SK-N-DZ (cell line): ENCODE data around the gene SLC35B1.
A peak's percentile ranks its signal among the peaks of the same experiment; 100 is the strongest.

Experiments
- DNase-seq: peaks from one replicate; pipeline ENCODE4 v3.0.0-alpha.2; 2015; ENCODE audit warnings: low spot score

The SLC35B1 gene

GRCh38 chr17:49700960-49701359, 6.8 kb downstream of the SLC35B1 start:
- DNase-seq = no peak

- DNase-seq = no peak
These were observed 7.7 kb downstream of the SLC35B1 start for GRCh38 chr17:49699966-49700575.

GRCh38 chr17:49698005-49698404, 9.8 kb downstream of the SLC35B1 start:
- no peak for DNase-seq

- DNase-seq = no peak
These were observed 11.5 kb downstream of the SLC35B1 start for GRCh38 chr17:49696233-49696761.

GRCh38 chr17:49695698-49696232, 12.0 kb downstream of the SLC35B1 start:
- no peak for DNase-seq

GRCh38 chr17:49694847-49695697, 12.7 kb downstream of the SLC35B1 start:
- DNase-seq = peak; percentile 47

- DNase-seq = no peak
These were observed 15.0 kb downstream of the SLC35B1 start for GRCh38 chr17:49692751-49693150.

GRCh38 chr17:49691677-49692191, 16.0 kb downstream of the SLC35B1 start:
- no peak for DNase-seq

GRCh38 chr17:49691086-49691676, 16.6 kb downstream of the SLC35B1 start:
- no peak for DNase-seq

GRCh38 chr17:49690256-49690655, 17.5 kb downstream of the SLC35B1 start:
- DNase-seq = no peak

GRCh38 chr17:49688848-49689247, 18.9 kb downstream of the SLC35B1 start:
- DNase-seq = no peak

GRCh38 chr17:49687878-49688491, 19.8 kb downstream of the SLC35B1 start:
- no peak for DNase-seq

- no peak for DNase-seq
These were observed 26.4 kb downstream of the SLC35B1 start for GRCh38 chr17:49681106-49681979.

- DNase-seq = no peak
These were observed 27.4 kb downstream of the SLC35B1 start for GRCh38 chr17:49680314-49680713.

- DNase-seq = peak; percentile 99
These were observed 29.6 kb downstream of the SLC35B1 start, which contains the start of gene SPOP for GRCh38 chr17:49677933-49678847. TSS of gene SPOP (minus strand) at chr17:49678097. CDS start at chr17:49622810, 55,287 bp downstream.

- peak; percentile 95 for DNase-seq
These were observed 30.4 kb downstream of the SLC35B1 start for GRCh38 chr17:49677134-49677932.

GRCh38 chr17:49676276-49676868, 31.4 kb downstream of the SLC35B1 start:
- DNase-seq = no peak

- no peak for DNase-seq
These were observed 33.3 kb downstream of the SLC35B1 start for GRCh38 chr17:49674507-49674906.
